NCI-H2107 treated with DMSO at 0.1 percent for 48 hours (cell line): Measurements from ENCODE around the gene CNPPD1.

ENCODE experiments used
- DNase-seq: peaks from one replicate; lab custom pipeline; 2025; ENCODE audit not compliant: unreplicated experiment; lab: John Stamatoyannopoulos, UW

CNPPD1 gene

DNA sequence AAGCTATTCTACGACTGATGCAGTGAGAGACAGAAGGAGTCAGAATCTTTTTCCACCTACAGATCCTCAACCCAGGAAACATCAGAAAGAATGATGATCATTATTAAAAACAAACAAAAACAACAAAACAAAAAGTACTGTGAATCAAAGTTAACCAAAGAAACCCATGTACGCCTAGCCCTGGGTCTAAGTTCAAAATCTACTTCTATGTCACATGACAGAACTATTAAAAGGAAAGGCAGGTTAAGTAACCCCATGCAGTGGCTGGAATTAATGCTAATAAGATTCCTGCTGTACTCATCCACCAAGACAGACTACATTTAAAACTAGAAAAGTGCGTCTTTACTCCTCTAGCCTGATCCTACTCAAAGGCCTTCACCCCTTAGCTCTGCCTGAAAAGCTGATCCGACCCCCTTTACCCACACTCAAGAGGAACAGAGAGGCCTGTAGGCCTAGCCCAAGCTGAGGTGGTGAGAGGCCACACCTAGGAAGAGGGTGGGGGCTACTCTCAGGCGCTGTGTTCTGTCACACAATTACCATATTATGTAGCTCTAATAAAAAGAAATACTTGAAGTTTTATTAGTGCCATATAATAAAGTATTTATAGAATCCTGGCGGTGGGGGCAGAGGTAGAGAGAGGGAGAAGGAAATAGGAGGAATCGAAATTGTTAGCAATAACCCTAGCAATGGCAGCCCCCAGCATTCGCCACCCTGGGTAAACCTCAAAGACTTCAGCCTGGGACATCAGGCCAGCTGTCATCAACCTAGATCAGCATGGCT lies 53.2 kb downstream of the CNPPD1 start:
- DNase-seq: no peak

DNA sequence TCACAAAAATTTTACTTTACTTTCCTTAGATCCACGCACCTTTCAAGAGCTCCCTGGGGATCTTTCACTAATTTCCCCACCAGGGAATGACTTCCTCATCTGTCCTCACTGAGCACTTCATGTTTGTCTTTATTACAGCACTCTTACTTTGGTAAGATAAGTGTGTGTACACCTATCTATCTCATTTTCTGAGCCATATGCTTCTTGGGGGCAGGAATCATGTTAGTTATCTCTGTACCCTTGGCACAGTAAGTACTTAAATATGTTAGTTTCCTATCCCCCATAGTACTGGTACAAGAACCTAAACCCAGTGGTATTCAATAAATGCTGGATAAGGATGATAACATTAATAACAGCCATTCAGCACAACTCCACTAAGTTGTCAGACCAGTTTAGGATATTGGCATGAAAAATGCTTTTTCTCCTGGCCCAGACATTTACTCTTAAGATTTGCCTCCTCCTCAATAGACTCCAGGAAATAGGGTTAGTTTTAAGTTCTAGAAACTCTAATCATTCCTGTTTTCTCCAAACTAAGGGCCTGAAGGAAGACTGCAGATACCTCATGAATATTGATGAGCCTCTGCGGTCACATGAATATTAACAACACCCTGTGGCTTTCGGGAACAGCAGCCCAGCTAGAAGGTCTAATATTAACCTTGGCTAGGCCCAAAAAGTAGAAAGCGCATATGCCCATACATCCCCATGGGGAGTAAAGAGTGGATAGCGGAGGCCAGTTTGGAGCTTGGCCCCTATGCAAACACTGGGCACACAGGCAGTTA lies 54.3 kb downstream of the CNPPD1 start:
- no peak for DNase-seq
